K562 (cell line): Measurements from ENCODE around the gene VIT. TPM values are rescaled to one million over a fixed set of nuclear protein-coding genes. Genes with fewer than 3 reads are reported as not detected.

Experiments
- ATAC-seq: fragments of 200-7000 bp; cut with Tn5 transposase; 3 replicates; pipeline ENCODE4 v1.9.1; 2020; ENCODE audit warnings: moderate library complexity
- BruUV-seq: library from RNA; stranded (reverse); fragments of 400-500 nt; replicated peaks from 2 replicates; lab custom pipeline; 2021; lab: Mats Ljungman, UMichigan
- CTCF ChIA-PET: fragments of 300-600 bp; formaldehyde crosslinking; extraction: SDS; loops from one replicate; lab custom pipeline; 2021; ENCODE audit warnings: low intra/inter-chr PET ratio; lab: Yijun Ruan, JAX
- POLR2A ChIA-PET: fragments of 300-600, 350-650 bp; sonication (Branson Sonifier 250); formaldehyde crosslinking; extraction: SDS; loops from one replicate; lab custom pipeline; 2021; ENCODE audit warnings: antibody characterized with exemption, inconsistent platforms; lab: Yijun Ruan, JAX
- DNase-seq, 4 experiments: peaks; one replicate each; pipeline versions ENCODE4 v3.0.0 to v3.0.0-alpha.2; 2011 to 2018; ENCODE audit warnings: low spot score in 3 of 4, mixed read lengths in 3 of 4; ENCODE audit errors: extremely low read depth in 1 of 4
- FAIRE-seq: peaks from 2 replicates; lab custom pipeline; 2011; peaks lifted over from hg19 to GRCh38; lab: Jason Lieb, UNC
- H2AFZ ChIP-seq: 2 replicates; pipeline ENCODE4 v1.6.0; 2011; ENCODE audit warnings: low read depth, low read length, control low read depth, inconsistent platforms
- H3K27ac ChIP-seq: fragments of 200-600 bp; 3 replicates; pipeline ENCODE4 v1.8.0; 2011; ENCODE audit warnings: low read depth, mild to moderate bottlenecking, control low read depth, inconsistent platforms, low read length, moderate library complexity, mixed read lengths; ENCODE audit errors: extremely low read depth
- H3K27me3 ChIP-seq, 2 experiments: fragments of 300-600 bp in 1 of 2; 2 replicates in 1 of 2; 3 replicates in 1 of 2; pipeline versions ENCODE4 v1.6.0 to v1.8.0; 2011; ENCODE audit warnings: inconsistent platforms in 2 of 2, low read length in 2 of 2, mild to moderate bottlenecking in 1 of 2, mixed read lengths in 1 of 2, moderate library complexity in 1 of 2; ENCODE audit not compliant: control insufficient read depth in 2 of 2, insufficient read depth in 2 of 2
- H3K36me3 ChIP-seq: fragments of 300-600 bp; 3 replicates; pipeline ENCODE4 v1.8.0; 2011; ENCODE audit warnings: mild to moderate bottlenecking, low read length, inconsistent platforms; ENCODE audit not compliant: control insufficient read depth, insufficient read depth
- H3K4me1 ChIP-seq, 2 experiments: fragments of 200-600 bp in 1 of 2; replicated peaks in 1 of 2; 2 replicates in 1 of 2; 3 replicates in 1 of 2; pipeline versions ENCODE4 v1.5.1 to v1.8.0; 2011; ENCODE audit warnings: inconsistent platforms in 2 of 2, low read length in 2 of 2, mild to moderate bottlenecking in 1 of 2, mixed read lengths in 1 of 2, moderate library complexity in 1 of 2; ENCODE audit not compliant: control insufficient read depth in 2 of 2, insufficient read depth in 2 of 2
- H3K4me2 ChIP-seq: 2 replicates; pipeline ENCODE4 v1.6.1; 2011; ENCODE audit warnings: low read length, control low read depth, inconsistent platforms, mixed read lengths; ENCODE audit not compliant: insufficient read depth
- H3K4me3 ChIP-seq: fragments of 200-600 bp; sonication (generic), shearing (Covaris generic); 2 replicates; pipeline ENCODE4 v1.5.1; 2016; ENCODE audit warnings: control low read depth, inconsistent platforms
- H3K79me2 ChIP-seq: fragments of 200-600 bp; 3 replicates; pipeline ENCODE4 v1.8.0; 2011; ENCODE audit warnings: low read length, inconsistent platforms; ENCODE audit not compliant: control insufficient read depth, insufficient read depth
- H3K9ac ChIP-seq, 2 experiments: 2 replicates each; pipeline versions ENCODE4 v1.6.0 to v1.6.1; 2011; ENCODE audit warnings: low read depth in 2 of 2, low read length in 2 of 2, control low read depth in 1 of 2, inconsistent platforms in 1 of 2, mild to moderate bottlenecking in 1 of 2, mixed read lengths in 1 of 2; ENCODE audit not compliant: insufficient read depth in 1 of 2
- H3K9me1 ChIP-seq: one replicate; pipeline ENCODE4 v1.6.0; 2011; ENCODE audit warnings: inconsistent platforms, mild to moderate bottlenecking, low read length, moderate library complexity; ENCODE audit not compliant: control insufficient read depth, insufficient read depth
- H3K9me3 ChIP-seq: replicated peaks from 2 replicates; pipeline ENCODE4 v1.5.1; 2011; ENCODE audit warnings: low read depth, low read length, inconsistent platforms; ENCODE audit not compliant: control insufficient read depth, insufficient read depth
- H4K20me1 ChIP-seq: replicated peaks from 2 replicates; pipeline ENCODE4 v1.6.1; 2011; ENCODE audit warnings: low read length, inconsistent platforms, mixed read lengths; ENCODE audit not compliant: control insufficient read depth, insufficient read depth
- E2F8 ChIP-seq: fragments of 450-650 bp; IDR thresholded peaks from 2 replicates; pipeline ENCODE4 v1.7.1; 2018; ENCODE audit warnings: mild to moderate bottlenecking, low read depth; ENCODE audit not compliant: partially characterized antibody
- KAT8 ChIP-seq: fragments of 450-650 bp; IDR thresholded peaks from 2 replicates; pipeline ENCODE4 v1.6.1; 2016; ENCODE audit warnings: low read depth, mild to moderate bottlenecking
- MCM2 ChIP-seq: fragments of 450-650 bp; IDR thresholded peaks from 2 replicates; pipeline ENCODE4 v1.6.1; 2017; ENCODE audit warnings: low read depth, mild to moderate bottlenecking
- NR1H2 ChIP-seq: sonication (generic); formaldehyde crosslinking; IDR thresholded peaks from 2 replicates; pipeline ENCODE4 v1.4.0; 2020; ENCODE audit warnings: mild to moderate bottlenecking, missing genetic modification reagents
- POLR2AphosphoS2 ChIP-seq: IDR thresholded peaks from 2 replicates; pipeline ENCODE4 v1.6.1; 2012; ENCODE audit warnings: low read length, improper control_type of control experiment
- SNAPC5 ChIP-seq: fragments of 250-450 bp; sonication (Bioruptor Pico); IDR thresholded peaks from 2 replicates; pipeline ENCODE4 v1.8.0; 2021; ENCODE audit warnings: moderate library complexity, mild to moderate bottlenecking, inconsistent platforms
- SRSF1 ChIP-seq: fragments of 200-400 bp; formaldehyde crosslinking; IDR thresholded peaks from 2 replicates; pipeline ENCODE4 v1.6.1; 2017; ENCODE audit warnings: mild to moderate bottlenecking, low read depth, low read length, moderate library complexity
- TAL1 ChIP-seq: fragments of 450-650 bp; IDR thresholded peaks from 2 replicates; pipeline ENCODE4 v1.6.1; 2016; ENCODE audit warnings: mild to moderate bottlenecking
- ZBTB40 ChIP-seq, 2 experiments: fragments of 450-650 bp in 1 of 2; sonication (generic) in 1 of 2; formaldehyde crosslinking in 1 of 2; IDR thresholded peaks; 2 replicates each; pipeline versions ENCODE4 v1.7.1 to v1.9.0; 2016 to 2022; ENCODE audit warnings: inconsistent platforms in 1 of 2, mild to moderate bottlenecking in 1 of 2, missing genetic modification reagents in 1 of 2
- ZNF444 ChIP-seq: fragments of 250-450 bp; sonication (Bioruptor Pico); IDR thresholded peaks from 2 replicates; pipeline ENCODE4 v1.4.0; 2020; ENCODE audit warnings: mild to moderate bottlenecking, moderate library complexity
- WGBS: fragments of 100-300 bp; shearing (Covaris generic); methylation state at CpG from one replicate; pipeline ENCODE4 v1.1.6; 2016; ENCODE audit warnings: low coverage, mixed read lengths; ENCODE audit not compliant: insufficient coverage; ENCODE audit errors: missing lambda C conversion rate; 5-methylcytosine and 5-hydroxymethylcytosine counted together
- in situ Hi-C: fragments of 300-500 bp; cut with MboI; formaldehyde crosslinking; loops from 4 replicates; pipeline ENCODE4 v1.15.0; 2018; ENCODE audit warnings: inconsistent platforms, mixed read lengths
- intact Hi-C: fragments of 100-400 bp; cut with micrococcal nuclease; formaldehyde crosslinking; loops from 2 replicates; pipeline ENCODE4 v1.14.2; 2022
- polyA plus RNA-seq, 8 experiments: library from polyadenylated mRNA; depleted of rRNA in 4 of 8; stranded (reverse) in 5 of 8; unstranded in 3 of 8; fragments of >200 nt; fragmentation: Nextera tagmentation in 2 of 8; fragmentation: Illumina TruSeq in 1 of 8; extraction: Ambion mirVana in 2 of 8; extraction: Trizol in 1 of 8; gene quantifications; 2 replicates each; pipeline versions ENCODE4 v1.2.1 to v1.2.3, GENCODE V29; 2011 to 2014; ENCODE audit warnings: inconsistent platforms in 1 of 8, missing spikeins in 1 of 8
- total RNA-seq, 7 experiments: library from RNA; depleted of rRNA in 6 of 7; stranded (reverse); fragments of >200 nt in 6 of 7; fragmentation: Illumina TruSeq in 2 of 7; extraction: Trizol in 2 of 7; gene quantifications; 2 replicates each; pipeline versions ENCODE4 v1.2.1 to v1.2.3, GENCODE V29; 2011 to 2021; ENCODE audit warnings: low replicate concordance in 1 of 7

The VIT gene
- total and polyA plus RNA-seq, 9 of the 15 experiments (the other 6 are each of a cell fraction or from before 2014, with no cell fraction given), result not detected

- BruUV-seq, result no TSS peak
- ChIA-PET CTCF (no interaction called here), POLR2A (no interaction called here)
- H3K9me3 ChIP-seq, result no peaks in the 10 kb centered on the region
- FAIRE-seq (no peak), ATAC-seq (no peak), DNase-seq (no peak)
- WGBS, result 4% methylated on average over 3 of the region's 3 CpGs
- no peak overlapping the region for H3K27ac ChIP-seq
- H2AFZ ChIP-seq, result no peak overlapping the region
- no peaks in the 10 kb centered on the region for H3K36me3 ChIP-seq
- intact Hi-C loops (no loop called here), in situ Hi-C loops (no loop called here)
- no peak overlapping the region for H3K9ac ChIP-seq
- no peaks in the 10 kb centered on the region for H3K27me3 ChIP-seq
- no peaks in the 10 kb centered on the region for H3K9me1 ChIP-seq
- no peak overlapping the region for H3K4me2 ChIP-seq
- H3K4me3 ChIP-seq, result no peak overlapping the region
- no peaks in the 10 kb centered on the region for H3K79me2 ChIP-seq
- no peaks in the 10 kb centered on the region; the same call in 1 of the 2 replicates for H4K20me1 ChIP-seq
- no peaks in the 10 kb centered on the region for H3K4me1 ChIP-seq
- TF ChIP-seq E2F8 (no peak), ZBTB40 (IDR thresholded peaks at IDR 0.05) (no peak), ZBTB40 (CRISPR knock-in tag; IDR thresholded peaks at IDR 0.05) (no peak), MCM2 (no peak), SNAPC5 (CRISPR knock-in tag) (no peak), ZNF444 (no peak), POLR2AphosphoS2 (no peak), TAL1 (no peak), SRSF1 (no peak), NR1H2 (CRISPR knock-in tag) (no peak), KAT8 (no peak)
Measured at GRCh38 chr2:36716111-36716510, 19.6 kb downstream of the VIT start.
